ENCODE measurements around the gene ENDOV. TPM values are rescaled to one million over a fixed set of nuclear protein-coding genes. Genes with fewer than 3 reads are reported as not detected.

The ENDOV gene
- total and polyA plus RNA-seq, 2 donors (not counting 3 experiments of a cell fraction or from before 2014, with no cell fraction given) = 20.4 to 25.9 TPM

- no peaks in the 10 kb centered on the region for H3K9me1 ChIP-seq (replicated peaks; ENCODE audit: control insufficient read depth, extremely low read depth, insufficient read depth, low read length)
Measured at GRCh38 chr17:80477647-80478478, 62.9 kb downstream of the ENDOV start.

More at GRCh38 chr17:80477647-80478478, 62.9 kb downstream of the ENDOV start:
- dilution Hi-C loops (cut with MboI; ENCODE audit: extremely low pct_ligation_motif_present, low sequenced_read_pairs) (no loop called here), intact Hi-C loops (cut with micrococcal nuclease) (loop anchor here (1.0 to 2.0 kb wide), 2 partner anchors 23 to 97 kb away; no protein-coding TSS in a partner anchor)
- H4K20me1 ChIP-seq (replicated peaks; ENCODE audit: control insufficient read depth, extremely low read depth, insufficient read depth, low read length) = no peaks in the 10 kb centered on the region
- no peak overlapping the region for H3K27ac ChIP-seq (ENCODE audit: insufficient read depth, low read depth, low read length)
- CTCF ChIA-PET = interaction anchor here (0.8 to 1.9 kb wide), 7 partner anchors 41 to 494 kb away, joined by 3 to 16 read pairs (median 5); no protein-coding TSS in a partner anchor
- peak; percentile 21 for DNase-seq (ENCODE audit: low read depth, low spot score)
- TF ChIP-seq CTCF (IDR thresholded peaks at IDR 0.05; ENCODE audit: extremely low read depth in 1 of 2, insufficient read depth in 1 of 2, low read depth in 1 of 2, low read length in 2 of 2) (peak; percentile 8 to 67), MAX (IDR thresholded peaks at IDR 0.05; ENCODE audit: insufficient read depth, insufficient read length) (no peak), EZH2 (IDR thresholded peaks at IDR 0.05; ENCODE audit: borderline replicate concordance, low read depth, low read length, severe bottlenecking) (no peak)
- POLR2A ChIA-PET = no interaction called here
- H3K9ac ChIP-seq (replicated peaks; ENCODE audit: extremely low read depth, insufficient read depth, low read length) = no peak overlapping the region
- no peaks in the 10 kb centered on the region for H3K36me3 ChIP-seq (ENCODE audit: control insufficient read depth in 2 of 2, extremely low read depth in 1 of 2, insufficient read depth in 2 of 2, low read length in 2 of 2)
- no TSS peak for BruUV-seq (replicated peaks)
- peaks cover 69 to 74% of the 10 kb centered on the region in 2 experiments for H3K27me3 ChIP-seq (ENCODE audit: control insufficient read depth in 2 of 2, insufficient read depth in 2 of 2, low read length in 2 of 2)
- no peaks in the 10 kb centered on the region for H3K4me1 ChIP-seq (ENCODE audit: control insufficient read depth, extremely low read depth, insufficient read depth, low read length)
- peak overlapping the region; percentile 17 for H2AFZ ChIP-seq (ENCODE audit: low read depth, low read length)
- H3K9me3 ChIP-seq (replicated peaks; ENCODE audit: control insufficient read depth, insufficient read depth, low read length) = no peaks in the 10 kb centered on the region
- FAIRE-seq = peak; percentile 15
- H3K4me3 ChIP-seq (replicated peaks in 1 of 3; ENCODE audit: insufficient read depth in 1 of 3, low read depth in 1 of 3, low read length in 3 of 3) = no peak overlapping the region
- H3K79me2 ChIP-seq (ENCODE audit: control insufficient read depth, insufficient read depth, low read length) = no peaks in the 10 kb centered on the region
- H3K4me2 ChIP-seq (ENCODE audit: insufficient read depth, low read length) = peak overlapping the region; percentile 14

Measured in endothelial cell of umbilical vein (primary cell).